G401 (cell line): Measurements from ENCODE around the gene ARFGEF3. TPM values are rescaled to one million over a fixed set of nuclear protein-coding genes. Genes with fewer than 3 reads are reported as not detected.
"Not testable (repeated sequence)": the region's sequence is repeated elsewhere in the genome, so short reads cannot be mapped to it uniquely, and the experiment has no call there.

Experiments
- DNase-seq: peaks from one replicate; pipeline ENCODE4 v3.0.0-alpha.2; 2015; ENCODE audit warnings: low spot score
- in situ Hi-C: cut with HindIII; loops from 2 replicates; pipeline ENCODE4 v1.10.0; 2016; ENCODE audit warnings: low sequenced_read_pairs, mixed read lengths
- total RNA-seq: library from RNA; depleted of rRNA; stranded (reverse); fragments of >200 nt; shearing (Covaris generic); gene quantifications from 2 replicates; pipeline ENCODE4 v1.2.3, GENCODE V29; 2014

Gene ARFGEF3
- total RNA-seq, 1 experiment from 2014 or later, result not detected

DNA sequence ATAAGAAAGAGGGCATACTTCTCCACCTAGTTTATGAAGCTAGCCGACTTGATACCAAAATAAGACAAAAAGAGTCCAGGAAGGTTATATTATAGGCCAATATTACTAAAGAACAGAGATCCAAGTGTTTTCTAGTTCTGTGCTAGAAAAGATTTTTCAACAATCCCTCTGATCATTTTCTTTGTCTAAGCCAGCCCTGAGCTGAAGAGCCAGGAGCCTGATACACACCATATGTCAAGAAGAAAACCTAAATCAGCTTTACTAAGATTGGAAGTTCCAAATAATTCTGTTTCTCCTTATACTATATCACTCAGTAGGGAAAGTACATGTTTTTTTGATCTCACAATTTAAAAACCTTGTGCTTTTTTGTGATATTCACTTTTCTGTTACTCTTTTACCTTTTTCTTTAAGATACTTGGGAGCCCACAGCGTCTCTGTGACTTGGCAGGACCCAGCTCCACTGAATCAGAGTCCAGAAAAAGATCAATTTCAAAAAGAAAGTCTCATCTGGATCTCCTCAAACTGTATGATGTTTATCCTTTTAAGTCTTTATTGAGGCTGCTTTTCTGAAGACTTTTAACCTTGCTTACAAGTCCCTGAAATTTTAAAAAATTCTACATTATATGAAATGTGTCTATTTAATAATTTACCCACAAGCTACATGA is 99.5 kb downstream of the ARFGEF3 start:
- in situ Hi-C loops, result no loop called here

DNA sequence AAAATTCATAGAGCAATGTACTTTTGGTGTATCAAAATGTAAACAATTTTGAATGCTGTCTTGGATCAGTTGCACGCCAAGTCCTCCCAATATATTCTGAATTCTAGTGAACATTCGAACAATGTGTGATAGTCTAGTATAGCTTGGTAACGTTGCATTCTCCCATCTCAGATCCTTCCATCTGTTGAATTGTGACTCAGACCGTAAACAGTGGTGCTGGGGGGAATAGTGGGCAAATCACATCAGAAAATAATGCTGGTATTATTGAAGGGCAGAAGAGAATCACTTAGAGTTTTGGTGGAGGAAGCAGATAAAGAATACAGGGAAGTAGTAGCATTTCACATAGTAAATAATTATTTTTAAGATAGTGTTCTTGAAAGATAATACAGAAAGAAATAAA is 102.2 kb downstream of the ARFGEF3 start:
- no peak for DNase-seq
- in situ Hi-C loops, result no loop called here

More for the DNA sequence above, 99.5 kb downstream of the ARFGEF3 start:
- DNase-seq, result peak; percentile 29

DNA sequence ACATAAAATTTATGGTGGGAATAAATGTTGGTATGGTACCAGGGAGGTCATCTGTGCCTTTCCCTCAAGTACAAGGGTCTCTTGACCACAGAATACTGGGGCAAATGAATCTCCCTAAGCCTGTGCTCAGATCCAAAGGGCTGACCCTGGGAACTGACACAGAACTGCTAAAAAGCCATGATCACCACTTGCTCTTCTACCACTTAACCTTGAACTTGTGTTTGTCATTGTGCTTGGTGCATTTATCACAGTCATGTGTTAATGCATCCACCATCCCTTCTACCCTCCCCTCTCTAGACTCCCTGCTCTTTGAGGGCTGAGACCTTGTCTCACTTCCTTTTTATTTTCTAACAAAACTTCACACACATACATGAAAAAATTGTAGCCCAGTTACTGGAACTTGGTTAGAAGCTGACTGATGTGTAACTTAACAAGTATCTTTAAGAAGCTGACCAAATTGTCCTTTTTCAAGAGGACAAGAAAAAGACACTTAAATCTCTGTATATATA is 102.7 kb downstream of the ARFGEF3 start:
- DNase-seq, result no peak

DNA sequence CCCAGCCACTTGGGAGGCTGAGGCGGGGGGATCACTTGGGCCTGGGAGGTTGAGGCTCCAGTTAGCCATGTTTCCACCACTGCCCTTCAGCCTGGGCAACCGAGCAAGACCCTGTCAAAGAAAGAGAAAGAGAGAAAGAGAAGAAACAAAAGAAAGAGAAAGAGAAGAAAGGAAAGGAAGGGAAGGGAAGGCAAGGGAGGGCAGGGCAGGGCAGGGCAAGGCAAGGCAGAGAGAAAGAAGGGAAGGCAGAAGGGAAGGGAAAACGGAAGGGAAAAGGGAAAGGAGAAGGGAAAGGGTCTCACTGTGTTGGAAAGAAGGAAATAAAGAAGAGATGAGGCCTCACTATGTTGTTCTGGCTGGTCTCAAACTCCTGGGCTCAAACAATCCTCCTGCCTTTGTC is 104.4 kb downstream of the ARFGEF3 start:
- in situ Hi-C loops, result no loop called here
- no peak for DNase-seq

More for the DNA sequence above, 102.7 kb downstream of the ARFGEF3 start:
- in situ Hi-C loops, result no loop called here

DNA sequence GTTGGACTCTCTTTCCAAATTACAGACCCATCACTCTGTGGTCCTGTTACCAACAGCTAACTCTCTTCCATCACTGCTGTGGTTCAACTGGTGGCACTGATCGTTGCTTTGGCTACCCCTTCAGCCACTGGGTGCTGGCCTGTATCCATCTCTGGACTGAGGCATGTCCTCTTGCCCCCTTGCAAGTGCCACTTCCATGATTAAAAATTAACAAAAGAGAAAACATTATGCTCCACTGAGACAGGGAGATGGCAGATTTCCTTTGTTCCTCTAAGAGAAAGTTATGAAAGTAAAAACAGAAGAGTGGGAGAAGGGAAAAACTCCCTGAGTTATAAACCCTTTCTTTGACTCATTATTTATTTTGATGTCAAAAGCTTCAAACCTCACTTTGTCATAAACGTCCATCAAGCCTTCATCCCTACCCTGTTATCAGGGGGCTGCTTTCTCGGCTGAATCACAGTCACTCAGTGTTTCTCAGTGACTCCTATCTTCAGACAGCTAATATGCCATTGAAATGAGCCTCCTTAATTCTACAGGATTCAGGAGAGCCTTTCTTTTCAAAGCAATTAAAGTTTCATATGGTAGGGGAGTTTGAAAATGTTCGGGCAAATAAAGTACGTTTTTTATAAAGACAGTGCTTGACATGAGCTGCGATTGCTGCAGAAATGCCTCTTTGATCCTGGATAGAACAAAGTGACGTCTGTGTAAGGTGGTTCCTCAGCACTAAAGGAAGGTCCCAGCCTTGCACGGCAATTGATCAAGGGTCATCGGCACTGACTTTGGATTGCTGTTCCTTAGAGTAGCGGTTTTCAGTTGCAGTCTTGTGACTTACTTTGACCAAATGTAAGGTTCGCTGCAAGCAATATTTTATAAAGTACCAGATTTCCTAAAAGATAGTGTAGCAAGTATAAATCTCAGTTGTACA is 106.5 kb downstream of the ARFGEF3 start:
- in situ Hi-C loops, result no loop called here
- no peak for DNase-seq

DNA sequence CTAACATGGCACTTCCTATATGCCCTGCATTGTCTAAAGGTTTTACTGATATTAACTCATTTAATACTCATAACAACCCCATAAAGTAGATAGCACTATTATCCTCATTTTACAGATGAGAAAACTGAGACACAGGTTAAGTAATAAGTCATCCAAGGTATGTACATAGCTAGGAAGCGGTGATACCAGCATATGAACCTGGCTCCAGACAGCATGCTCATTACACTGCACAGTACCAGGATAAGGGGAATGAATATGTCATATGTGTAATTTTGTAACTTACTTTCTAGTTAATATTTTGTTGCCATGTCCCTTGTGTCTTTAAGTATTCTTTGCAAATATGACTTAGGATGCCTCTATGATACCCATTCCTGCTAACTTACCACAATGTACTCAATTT is 109.7 kb downstream of the ARFGEF3 start:
- in situ Hi-C loops, result no loop called here
- DNase-seq, result no peak

DNA sequence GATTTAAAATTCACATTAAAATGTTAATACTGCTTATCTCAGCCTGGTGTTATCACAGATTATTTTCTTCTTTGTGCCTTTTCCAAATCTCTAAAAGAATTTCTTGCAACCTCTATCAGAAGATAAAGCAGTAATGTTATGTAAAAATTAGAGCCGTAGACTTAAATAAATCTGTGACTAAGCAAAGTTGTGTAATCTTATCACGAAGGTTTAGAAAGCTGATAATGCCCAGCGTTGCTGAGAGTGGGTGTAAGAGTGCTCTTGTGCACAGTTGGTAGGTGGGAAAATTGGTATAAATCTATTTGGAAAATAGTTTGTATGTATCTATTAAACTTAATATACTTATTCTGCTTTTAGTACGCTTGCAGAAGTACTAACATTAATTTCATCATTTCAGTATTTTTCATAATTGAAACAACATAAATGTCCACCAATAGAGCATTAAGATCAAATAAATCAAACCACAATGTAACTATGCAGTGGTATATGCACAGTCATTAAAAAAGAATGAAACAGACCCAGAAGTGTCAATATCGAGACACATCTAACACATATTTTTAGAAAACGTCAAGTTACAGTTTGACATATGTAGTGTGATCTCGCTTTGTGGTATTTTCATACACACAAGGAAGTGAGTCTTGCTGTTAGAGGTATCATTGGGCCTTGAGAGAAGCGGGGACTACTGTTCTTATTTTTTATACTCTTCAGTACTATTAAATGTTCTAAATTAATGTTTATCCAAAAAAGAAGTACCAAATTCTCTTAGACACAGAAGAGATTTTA is 111.0 kb downstream of the ARFGEF3 start:
- DNase-seq, result no peak
- in situ Hi-C loops, result no loop called here

DNA sequence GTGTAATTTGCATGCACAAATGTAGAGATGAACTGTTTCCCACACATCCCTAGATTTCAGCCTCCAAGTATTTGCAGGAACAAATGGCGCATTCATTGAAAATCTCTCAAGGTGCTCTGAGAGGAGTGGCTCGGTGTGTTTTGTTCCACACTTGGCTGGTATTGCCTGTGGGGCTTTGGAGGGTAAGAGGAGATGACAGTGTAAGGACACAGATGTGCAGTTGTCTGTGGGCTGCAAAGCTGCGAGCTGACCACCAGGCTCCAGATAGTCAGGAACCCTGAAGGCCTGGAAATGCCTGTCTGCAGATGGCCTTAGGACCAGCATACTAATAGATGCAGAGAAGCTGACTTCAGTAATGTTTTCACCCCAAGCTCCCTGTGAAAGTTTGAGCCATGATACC is 114.2 kb downstream of the ARFGEF3 start:
- in situ Hi-C loops, result no loop called here
- DNase-seq, result no peak

DNA sequence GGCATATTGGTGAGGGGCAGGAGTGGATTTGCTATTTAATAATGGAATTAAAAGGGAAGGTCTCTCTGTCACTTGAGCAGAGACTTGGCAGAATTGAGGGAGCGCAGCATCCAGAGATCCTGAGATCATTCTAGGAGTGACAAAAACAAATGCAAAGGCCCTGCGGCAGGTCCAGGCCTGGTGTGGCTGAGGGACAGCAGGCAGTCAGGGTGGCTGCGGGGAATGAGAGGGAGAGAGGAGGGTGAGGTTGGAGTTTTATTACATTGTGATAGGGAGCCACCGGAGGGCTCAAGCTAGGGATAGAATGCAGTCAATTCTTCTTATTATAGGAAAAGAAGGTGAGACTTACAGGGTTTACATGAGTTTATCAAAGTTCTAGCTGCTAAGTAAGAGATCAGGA is 116.1 kb downstream of the ARFGEF3 start:
- in situ Hi-C loops, result no loop called here
- no peak for DNase-seq

DNA sequence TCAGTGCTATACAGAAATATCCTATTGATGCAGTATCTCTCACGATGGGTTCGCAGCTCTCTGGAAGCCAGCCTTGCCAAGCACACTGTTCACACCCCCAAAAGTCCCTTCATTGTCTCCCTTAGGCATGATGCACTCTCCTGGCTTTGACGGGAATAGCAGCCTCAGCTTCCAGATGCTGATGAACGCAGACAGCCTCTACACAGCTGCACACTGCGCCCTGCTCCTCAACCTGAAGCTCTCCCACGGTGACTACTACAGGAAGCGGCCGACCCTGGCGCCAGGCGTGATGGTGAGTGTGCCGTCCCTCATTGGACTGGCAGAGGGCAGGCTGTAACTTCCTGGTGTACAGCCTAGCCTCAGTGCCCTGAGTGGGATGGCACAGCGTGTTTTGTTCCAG is 116.6 kb downstream of the ARFGEF3 start:
- in situ Hi-C loops, result no loop called here
- DNase-seq, result peak; percentile 18

DNA sequence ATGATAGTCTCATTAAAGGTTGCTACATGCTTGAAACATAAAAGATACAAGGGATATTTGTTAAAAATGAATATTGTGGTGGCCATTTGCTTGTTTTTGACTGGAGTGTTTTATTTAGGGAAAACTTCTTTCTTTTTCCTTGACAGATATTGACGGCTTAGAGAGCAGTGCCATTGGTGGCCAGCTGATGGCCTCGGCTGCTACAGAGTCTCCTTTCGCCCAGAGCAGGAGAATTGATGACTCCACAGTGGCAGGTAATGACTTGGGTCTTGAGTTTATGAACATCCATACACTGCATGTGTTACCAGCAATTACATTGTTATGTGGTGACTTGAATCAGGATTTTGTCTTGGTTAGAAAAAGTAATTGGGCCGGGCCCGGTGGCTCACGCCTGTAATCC is 124.1 kb downstream of the ARFGEF3 start:
- in situ Hi-C loops, result no loop called here

DNA sequence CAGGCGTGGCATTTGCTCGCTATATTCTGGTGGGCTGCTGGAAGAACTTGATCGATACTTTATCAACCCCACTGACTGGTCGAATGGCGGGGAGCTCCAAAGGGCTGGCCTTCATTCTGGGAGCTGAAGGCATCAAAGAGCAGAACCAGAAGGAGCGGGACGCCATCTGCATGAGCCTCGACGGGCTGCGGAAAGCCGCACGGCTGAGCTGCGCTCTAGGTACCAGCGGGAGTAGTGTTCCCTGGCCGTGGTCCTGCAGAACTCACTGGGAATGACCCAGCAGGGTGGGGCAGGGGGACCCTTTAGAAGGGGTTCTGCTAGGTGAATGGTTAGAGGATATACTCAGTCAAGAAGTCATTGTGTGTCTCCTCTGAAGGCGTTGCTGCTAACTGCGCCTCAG is 125.0 kb downstream of the ARFGEF3 start:
- DNase-seq, result no peak
- in situ Hi-C loops, result no loop called here

More for the DNA sequence above, 124.1 kb downstream of the ARFGEF3 start:
- no peak for DNase-seq

DNA sequence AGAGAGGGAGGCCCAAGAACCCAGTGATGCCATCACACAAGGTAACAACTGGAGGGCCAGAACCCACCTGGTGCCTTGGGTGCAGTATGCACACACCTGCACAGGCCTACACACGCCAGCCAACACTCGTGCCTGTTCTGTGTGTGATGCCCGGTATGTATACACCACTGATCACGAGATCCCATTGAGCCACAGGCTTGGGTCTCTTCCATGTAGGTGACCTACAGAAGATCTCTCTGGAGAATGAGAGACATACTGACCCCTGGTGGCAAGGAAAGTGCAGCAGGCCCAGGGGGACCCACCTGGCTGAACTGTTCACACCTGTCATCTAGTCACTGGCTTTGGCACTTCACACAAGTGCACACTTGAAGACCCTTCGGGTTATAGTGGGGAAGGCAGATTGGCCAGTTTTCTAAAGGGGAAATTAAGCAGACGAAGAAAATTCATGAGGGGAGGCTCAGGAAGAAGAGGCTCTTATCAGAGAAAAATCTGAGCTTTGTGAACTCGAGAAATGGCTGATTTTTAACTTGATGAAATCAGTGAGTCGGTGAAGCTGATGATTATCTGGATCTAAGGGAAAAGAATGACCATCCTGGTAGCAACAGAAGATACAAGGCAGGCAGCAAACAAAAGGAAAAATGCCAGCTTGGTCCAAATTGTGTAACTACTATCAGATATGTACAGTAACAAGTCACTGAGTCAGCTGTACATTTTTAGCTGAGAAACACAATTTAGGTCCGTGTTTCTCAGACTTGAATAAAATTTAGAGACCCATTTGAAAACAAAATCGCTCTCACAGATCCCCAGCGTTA is 125.6 kb downstream of the ARFGEF3 start:
- in situ Hi-C loops, result no loop called here
- DNase-seq, result peak; percentile 76

DNA sequence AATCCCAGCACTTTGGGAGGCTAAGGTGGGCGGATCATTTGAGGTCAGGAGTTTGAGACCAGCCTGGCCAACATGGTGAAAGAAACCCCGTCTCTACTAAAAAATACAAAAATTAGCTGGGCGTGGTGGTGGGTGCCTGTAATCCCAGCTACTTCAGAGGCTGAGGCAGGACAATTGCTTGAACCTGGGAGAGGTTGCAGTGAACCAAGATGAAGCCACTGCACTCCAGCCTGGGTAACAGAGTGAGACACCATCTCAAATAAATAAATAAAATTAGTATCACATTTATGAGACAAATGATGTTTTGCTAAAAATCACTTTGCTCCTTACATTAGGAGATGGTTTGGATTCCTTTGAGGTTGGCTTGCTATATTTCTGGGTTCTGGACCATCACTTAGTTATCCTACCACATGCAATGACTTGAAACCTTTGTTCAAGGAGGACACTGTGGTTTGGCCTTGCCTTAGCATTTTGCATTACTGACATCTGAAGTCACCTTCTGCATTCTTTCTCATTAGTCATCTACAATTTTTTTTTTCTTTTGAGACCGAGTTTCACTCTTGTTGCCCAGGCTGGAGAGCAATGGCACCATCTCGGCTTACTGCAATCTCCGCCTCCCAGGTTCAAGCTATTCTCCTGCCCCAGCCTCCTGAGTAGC is 126.8 kb downstream of the ARFGEF3 start:
- DNase-seq, in situ Hi-C loops: not testable (repeated sequence)

DNA sequence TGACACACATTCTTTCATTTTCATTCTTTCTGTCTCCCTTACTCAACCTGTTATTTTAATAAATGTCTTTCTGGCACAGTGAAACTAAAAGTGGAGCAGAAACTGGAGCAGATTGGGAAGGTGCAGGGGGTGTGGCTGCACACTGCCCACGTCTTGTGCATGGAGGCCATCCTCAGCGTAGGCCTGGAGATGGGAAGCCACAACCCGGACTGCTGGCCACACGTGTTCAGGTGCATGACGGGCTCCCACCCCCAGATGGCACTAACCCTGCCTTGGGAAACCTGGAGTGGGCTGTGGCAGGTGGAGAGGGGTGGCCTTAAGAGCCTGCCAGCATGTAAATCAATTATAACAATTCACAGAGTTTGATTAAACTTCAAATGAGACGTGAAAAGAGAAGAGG is 128.0 kb downstream of the ARFGEF3 start:
- in situ Hi-C loops, result no loop called here
- peak; percentile 50 for DNase-seq

DNA sequence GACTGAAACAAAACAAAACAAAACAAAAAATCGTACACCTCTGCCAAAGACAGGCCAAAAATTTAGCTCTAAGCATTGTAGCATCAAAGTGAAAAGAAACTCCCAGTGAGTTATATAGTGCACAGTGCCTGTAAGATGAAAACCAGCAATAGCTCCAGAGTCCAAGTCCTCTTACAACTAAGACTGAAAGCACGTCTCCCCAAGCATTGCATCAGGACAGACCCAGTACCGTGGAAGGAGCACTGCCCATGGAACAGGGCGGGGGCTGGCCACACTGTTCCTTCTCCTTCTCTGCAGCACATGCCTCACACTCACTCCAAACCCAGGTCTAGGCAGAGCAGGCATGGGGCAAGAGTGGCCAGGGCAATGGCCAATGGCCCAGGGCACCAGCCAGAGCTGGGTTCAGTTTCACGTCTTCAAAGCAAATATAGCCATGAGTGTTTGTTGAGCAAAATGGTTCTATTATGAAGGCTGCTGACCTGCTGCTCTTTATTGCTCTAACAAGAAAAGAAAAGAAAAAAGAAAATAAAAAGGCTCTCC is 128.8 kb downstream of the ARFGEF3 start:
- in situ Hi-C loops, result no loop called here
- DNase-seq, result no peak

DNA sequence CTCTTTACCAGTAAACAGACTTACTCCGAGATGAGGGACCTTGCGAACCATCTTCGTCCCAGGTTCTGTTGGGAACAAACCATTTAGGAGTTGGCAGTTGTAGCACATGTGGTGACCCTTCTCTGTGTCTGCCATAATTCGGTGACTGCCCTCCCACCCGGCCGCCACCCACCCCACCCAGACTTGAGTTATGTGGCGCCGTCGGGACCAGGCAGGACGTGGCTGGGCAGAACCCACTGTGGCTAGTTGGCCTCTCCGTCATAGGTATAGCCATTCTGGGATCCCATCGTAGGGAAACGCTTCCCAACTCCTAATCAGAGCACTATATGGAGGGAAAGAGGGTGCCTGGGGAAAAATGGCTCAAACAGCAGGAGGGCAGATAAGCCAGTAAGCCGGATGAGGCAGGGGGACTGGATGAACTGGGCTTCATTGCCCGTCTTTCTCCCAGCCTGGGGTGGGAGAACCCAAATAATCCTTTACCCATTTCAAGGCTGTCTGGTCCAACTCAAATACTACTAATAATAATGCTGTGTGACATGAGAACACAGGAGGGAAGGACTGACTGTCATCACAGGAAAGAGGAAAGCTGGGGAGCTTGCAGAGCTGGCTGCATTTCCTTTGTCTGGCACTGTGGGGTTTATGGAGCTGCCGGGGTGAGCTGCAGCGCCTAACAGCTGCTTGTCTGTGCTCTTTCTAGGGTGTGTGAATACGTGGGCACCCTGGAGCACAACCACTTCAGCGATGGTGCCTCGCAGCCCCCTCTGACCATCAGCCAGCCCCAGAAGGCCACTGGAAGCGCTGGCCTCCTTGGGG is 129.5 kb downstream of the ARFGEF3 start:
- no peak for DNase-seq
- in situ Hi-C loops, result no loop called here
